GM23338 (cell line): ENCODE measurements around the gene PTGER2. TPM values are rescaled to one million over a fixed set of nuclear protein-coding genes. Genes with fewer than 3 reads are reported as not detected.

ENCODE experiments used
- ATAC-seq: fragments of 200-7000 bp; cut with Tn5 transposase; 3 replicates; pipeline ENCODE4 v1.9.1; 2020
- DNase-seq: peaks from one replicate; pipeline ENCODE4 v3.0.0-alpha.2; 2015; ENCODE audit warnings: low spot score
- H2AFZ ChIP-seq: fragments of 200-600 bp; sonication (generic); 2 replicates; pipeline ENCODE4 v1.8.0; 2016; ENCODE audit warnings: antibody characterized with exemption, mild to moderate bottlenecking, moderate library complexity
- H3F3A ChIP-seq: fragments of 200-600 bp; sonication (generic); replicated peaks from 2 replicates; pipeline ENCODE4 v1.8.0; 2017; ENCODE audit warnings: antibody characterized with exemption, mixed run types, low read depth
- H3K27ac ChIP-seq: fragments of 200-600 bp; sonication (generic); 2 replicates; pipeline ENCODE4 v1.6.1; 2016; ENCODE audit warnings: low read depth
- H3K27me3 ChIP-seq: fragments of 200-600 bp; sonication (generic); 2 replicates; pipeline ENCODE4 v1.8.0; 2016; ENCODE audit warnings: mild to moderate bottlenecking, mixed run types, moderate library complexity; ENCODE audit not compliant: insufficient read depth
- H3K36me3 ChIP-seq: fragments of 200-600 bp; sonication (generic); 2 replicates; pipeline ENCODE4 v1.8.0; 2016; ENCODE audit warnings: mild to moderate bottlenecking; ENCODE audit not compliant: insufficient read depth
- H3K4me1 ChIP-seq: fragments of 200-600 bp; sonication (generic); 2 replicates; pipeline ENCODE4 v1.8.0; 2016; ENCODE audit warnings: mild to moderate bottlenecking, moderate library complexity; ENCODE audit not compliant: insufficient read depth
- H3K4me2 ChIP-seq: fragments of 200-600 bp; sonication (generic); 2 replicates; pipeline ENCODE4 v1.7.1; 2017; ENCODE audit warnings: mixed run types
- H3K4me3 ChIP-seq: fragments of 200-600 bp; sonication (generic); 2 replicates; pipeline ENCODE4 v1.6.1; 2016; ENCODE audit warnings: mixed run types
- H3K79me2 ChIP-seq: fragments of 200-600 bp; sonication (generic); replicated peaks from 2 replicates; pipeline ENCODE4 v1.8.0; 2017; ENCODE audit warnings: mild to moderate bottlenecking; ENCODE audit not compliant: insufficient read depth
- H3K9me2 ChIP-seq: fragments of 200-600 bp; sonication (generic); 2 replicates; pipeline ENCODE4 v1.8.0; 2017; ENCODE audit not compliant: insufficient read depth
- H4K20me1 ChIP-seq: fragments of 200-600 bp; sonication (generic); replicated peaks from 2 replicates; pipeline ENCODE4 v1.8.0; 2017; ENCODE audit warnings: mild to moderate bottlenecking; ENCODE audit not compliant: insufficient read depth
- H3K27ac Mint-ChIP-seq: 2 replicates; pipeline ENCODE4 v1.8.0; 2020; ENCODE audit warnings: inconsistent platforms, mild to moderate bottlenecking, moderate library complexity, mixed read lengths
- H3K27me3 Mint-ChIP-seq: 3 replicates; pipeline ENCODE4 v1.8.0; 2022; ENCODE audit warnings: low read depth, mild to moderate bottlenecking, moderate library complexity, mixed read lengths, inconsistent platforms; ENCODE audit not compliant: insufficient read depth, poor library complexity
- H3K36me3 Mint-ChIP-seq: 3 replicates; pipeline ENCODE4 v1.8.0; 2021; ENCODE audit warnings: low read depth, mild to moderate bottlenecking, inconsistent platforms, moderate library complexity, mixed read lengths
- H3K4me1 Mint-ChIP-seq: 3 replicates; pipeline ENCODE4 v1.8.0; 2020; ENCODE audit warnings: mild to moderate bottlenecking, inconsistent platforms, mixed read lengths
- H3K4me3 Mint-ChIP-seq: 3 replicates; pipeline ENCODE4 v1.8.0; 2021; ENCODE audit warnings: moderate library complexity, mild to moderate bottlenecking, inconsistent platforms, mixed read lengths
- H3K9me3 Mint-ChIP-seq: 3 replicates; pipeline ENCODE4 v1.8.0; 2020; ENCODE audit warnings: moderate library complexity, mild to moderate bottlenecking, inconsistent platforms, mixed read lengths
- EZH2 ChIP-seq: fragments of 200-600 bp; sonication (generic); IDR thresholded peaks from one replicate; pipeline ENCODE4 v1.8.0; 2017; ENCODE audit warnings: antibody characterized with exemption, mild to moderate bottlenecking, low read depth; ENCODE audit not compliant: unreplicated experiment
- EZH2phosphoT487 ChIP-seq: fragments of 200-600 bp; sonication (generic); IDR thresholded peaks from one replicate; pipeline ENCODE4 v1.8.1; 2018; ENCODE audit warnings: antibody characterized with exemption; ENCODE audit not compliant: unreplicated experiment
- POLR2AphosphoS5 ChIP-seq: IDR thresholded peaks from 2 replicates; pipeline ENCODE4 v1.6.1; 2016; ENCODE audit warnings: antibody characterized with exemption, low read depth
- STAT1 ChIP-seq: IDR thresholded peaks from one replicate; pipeline ENCODE4 v1.6.1; 2016; ENCODE audit warnings: antibody characterized with exemption; ENCODE audit not compliant: unreplicated experiment
- ZNF114 ChIP-seq: fragments of 250-450 bp; sonication (Bioruptor Pico); IDR thresholded peaks from 2 replicates; pipeline ENCODE4 v1.5.0; 2020; ENCODE audit warnings: mild to moderate bottlenecking, moderate library complexity
- ZNF331 ChIP-seq: fragments of 250-450 bp; sonication (Bioruptor Pico); IDR thresholded peaks from 2 replicates; pipeline ENCODE4 v1.5.0; 2020; ENCODE audit warnings: low read depth, mild to moderate bottlenecking, moderate library complexity
- polyA plus RNA-seq: library from polyadenylated mRNA; unstranded; fragments of >200 nt; fragmentation: Nextera tagmentation; extraction: Ambion mirVana; gene quantifications from 2 replicates; pipeline ENCODE4 v1.2.1, GENCODE V29; 2016
- total RNA-seq: library from RNA; depleted of rRNA; stranded (reverse); fragments of >200 nt; shearing (Covaris generic); gene quantifications from 2 replicates; pipeline ENCODE4 v1.2.3, GENCODE V29; 2014
- TF ChIP-seq, protein P1 (sequence below): IDR thresholded peaks from 2 replicates; pipeline ENCODE4 v1.6.1; 2016; ENCODE audit warnings: antibody characterized with exemption
- TF ChIP-seq, protein P2 (sequence below): IDR thresholded peaks from one replicate; pipeline ENCODE4 v1.6.1; 2018; ENCODE audit warnings: antibody characterized with exemption; ENCODE audit not compliant: unreplicated experiment

PTGER2 gene
- total and polyA plus RNA-seq, 2 experiments from 2014 or later, result 1.3 TPM

DNA sequence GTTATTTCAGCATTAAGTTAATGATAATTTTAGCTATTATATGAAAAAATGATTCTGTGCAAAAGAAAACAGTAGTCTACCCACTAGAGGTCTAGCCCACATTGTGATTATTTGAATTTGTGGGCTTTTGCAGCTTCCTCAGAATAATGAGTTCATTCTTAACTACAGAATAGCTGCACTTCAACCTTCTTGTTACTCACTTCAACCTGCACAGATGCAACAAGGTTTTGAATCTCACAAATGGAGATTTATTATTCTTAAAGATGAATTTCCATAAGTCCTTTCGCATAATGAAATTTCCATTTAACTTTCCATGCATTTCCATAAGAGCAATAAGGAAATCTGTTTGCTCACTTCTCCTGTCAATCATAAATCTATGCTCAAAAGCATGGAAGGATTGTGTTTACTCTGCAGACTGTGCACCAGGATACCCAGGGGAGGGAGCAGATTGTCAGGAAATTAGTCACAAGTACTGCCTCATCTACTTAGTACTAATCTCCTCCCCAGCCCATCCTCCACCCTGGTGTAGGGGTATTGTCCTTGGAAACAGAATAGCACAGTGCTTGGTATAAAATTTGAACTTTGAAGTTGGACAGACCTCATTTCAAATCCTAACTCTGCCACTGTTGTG, 24.1 kb downstream of the PTGER2 start (continued):
- TF ChIP-seq, protein P1, sequence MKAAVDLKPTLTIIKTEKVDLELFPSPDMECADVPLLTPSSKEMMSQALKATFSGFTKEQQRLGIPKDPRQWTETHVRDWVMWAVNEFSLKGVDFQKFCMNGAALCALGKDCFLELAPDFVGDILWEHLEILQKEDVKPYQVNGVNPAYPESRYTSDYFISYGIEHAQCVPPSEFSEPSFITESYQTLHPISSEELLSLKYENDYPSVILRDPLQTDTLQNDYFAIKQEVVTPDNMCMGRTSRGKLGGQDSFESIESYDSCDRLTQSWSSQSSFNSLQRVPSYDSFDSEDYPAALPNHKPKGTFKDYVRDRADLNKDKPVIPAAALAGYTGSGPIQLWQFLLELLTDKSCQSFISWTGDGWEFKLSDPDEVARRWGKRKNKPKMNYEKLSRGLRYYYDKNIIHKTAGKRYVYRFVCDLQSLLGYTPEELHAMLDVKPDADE, result no peak
- TF ChIP-seq, protein P2, sequence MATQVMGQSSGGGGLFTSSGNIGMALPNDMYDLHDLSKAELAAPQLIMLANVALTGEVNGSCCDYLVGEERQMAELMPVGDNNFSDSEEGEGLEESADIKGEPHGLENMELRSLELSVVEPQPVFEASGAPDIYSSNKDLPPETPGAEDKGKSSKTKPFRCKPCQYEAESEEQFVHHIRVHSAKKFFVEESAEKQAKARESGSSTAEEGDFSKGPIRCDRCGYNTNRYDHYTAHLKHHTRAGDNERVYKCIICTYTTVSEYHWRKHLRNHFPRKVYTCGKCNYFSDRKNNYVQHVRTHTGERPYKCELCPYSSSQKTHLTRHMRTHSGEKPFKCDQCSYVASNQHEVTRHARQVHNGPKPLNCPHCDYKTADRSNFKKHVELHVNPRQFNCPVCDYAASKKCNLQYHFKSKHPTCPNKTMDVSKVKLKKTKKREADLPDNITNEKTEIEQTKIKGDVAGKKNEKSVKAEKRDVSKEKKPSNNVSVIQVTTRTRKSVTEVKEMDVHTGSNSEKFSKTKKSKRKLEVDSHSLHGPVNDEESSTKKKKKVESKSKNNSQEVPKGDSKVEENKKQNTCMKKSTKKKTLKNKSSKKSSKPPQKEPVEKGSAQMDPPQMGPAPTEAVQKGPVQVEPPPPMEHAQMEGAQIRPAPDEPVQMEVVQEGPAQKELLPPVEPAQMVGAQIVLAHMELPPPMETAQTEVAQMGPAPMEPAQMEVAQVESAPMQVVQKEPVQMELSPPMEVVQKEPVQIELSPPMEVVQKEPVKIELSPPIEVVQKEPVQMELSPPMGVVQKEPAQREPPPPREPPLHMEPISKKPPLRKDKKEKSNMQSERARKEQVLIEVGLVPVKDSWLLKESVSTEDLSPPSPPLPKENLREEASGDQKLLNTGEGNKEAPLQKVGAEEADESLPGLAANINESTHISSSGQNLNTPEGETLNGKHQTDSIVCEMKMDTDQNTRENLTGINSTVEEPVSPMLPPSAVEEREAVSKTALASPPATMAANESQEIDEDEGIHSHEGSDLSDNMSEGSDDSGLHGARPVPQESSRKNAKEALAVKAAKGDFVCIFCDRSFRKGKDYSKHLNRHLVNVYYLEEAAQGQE, result no peak
- TF ChIP-seq EZH2phosphoT487 (no peak), ZNF331 (CRISPR knock-in tag) (no peak), EZH2 (no peak), ZNF114 (CRISPR knock-in tag) (no peak), STAT1 (no peak), POLR2AphosphoS5 (no peak)

DNA sequence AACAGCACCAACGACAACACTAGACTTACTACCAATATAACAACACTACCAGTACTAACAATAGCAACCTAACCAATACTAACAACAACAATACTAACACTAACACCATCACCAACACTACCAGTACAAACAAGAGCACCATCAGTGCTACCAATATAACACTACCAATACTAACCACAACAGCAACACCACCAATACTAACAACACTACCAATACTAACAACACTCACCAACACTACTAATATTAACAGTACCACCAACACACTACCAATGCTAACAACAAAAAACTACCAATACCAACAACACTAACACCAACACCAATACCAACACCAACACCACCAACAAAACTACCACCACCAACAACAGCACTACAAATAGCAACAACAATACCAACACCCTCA, 25.1 kb downstream of the PTGER2 start:
- Histone ChIP-seq H3K27me3 (no peaks in the 10 kb centered on the region), H3K36me3 (no peaks in the 10 kb centered on the region), H2AFZ (no peak overlapping the region), H3K4me1 (no peaks in the 10 kb centered on the region), H3K4me2 (no peak overlapping the region), H3K79me2 (no peaks in the 10 kb centered on the region), H3K4me3 (no peak overlapping the region), H3F3A (no peaks in the 10 kb centered on the region), H4K20me1 (no peaks in the 10 kb centered on the region), H3K27ac (no peak overlapping the region), H3K9me2 (no peaks in the 10 kb centered on the region)
- DNase-seq (no peak), ATAC-seq (no peak)
- H3K27ac Mint-ChIP-seq, result no peak overlapping the region
- no peaks in the 10 kb centered on the region for H3K27me3 Mint-ChIP-seq
- no peak for TF ChIP-seq ZNF114 (CRISPR knock-in tag)
- peaks cover 2% of the 10 kb centered on the region; the same call in 1 of the 3 replicates for H3K4me1 Mint-ChIP-seq
- H3K9me3 Mint-ChIP-seq, result no peaks in the 10 kb centered on the region
- no peak overlapping the region for H3K4me3 Mint-ChIP-seq
- H3K36me3 Mint-ChIP-seq, result no peaks in the 10 kb centered on the region
